ENCODE measurements around the gene GPRC5C. TPM values are rescaled to one million over a fixed set of nuclear protein-coding genes. Genes with fewer than 3 reads are reported as not detected.

Gene GPRC5C
- total RNA-seq, 1 donor from 2014 or later = 58.2 TPM

GRCh38 chr17:74443516-74444296 is 11.8 kb downstream of the GPRC5C start:
- H3K36me3 ChIP-seq = peaks cover 13% of the 10 kb centered on the region
- H3K4me3 ChIP-seq = peak overlapping the region; percentile 40
- H3K27ac ChIP-seq = peak overlapping the region; percentile 89
- peaks cover 54% of the 10 kb centered on the region for H3K4me1 ChIP-seq
- TF ChIP-seq CTCF (IDR thresholded peaks at IDR 0.05) = no peak
- H3K27me3 ChIP-seq (ENCODE audit: low read depth) = no peaks in the 10 kb centered on the region
- no peak for ATAC-seq
- intact Hi-C loops (cut with DNase I) = no loop called here
- H3K9me3 ChIP-seq = no peaks in the 10 kb centered on the region
- DNase-seq = no peak

GRCh38 chr17:74444406-74444805 is 12.5 kb downstream of the GPRC5C start:
- H3K4me3 ChIP-seq = no peak overlapping the region
- no peaks in the 10 kb centered on the region for H3K27me3 ChIP-seq (ENCODE audit: low read depth)
- no peak for TF ChIP-seq CTCF (IDR thresholded peaks at IDR 0.05)
- peak overlapping the region; percentile 89 for H3K27ac ChIP-seq
- intact Hi-C loops (cut with DNase I) = no loop called here
- DNase-seq (no peak), ATAC-seq (peak in 1 of 2 donors; percentile 34)
- peaks cover 13% of the 10 kb centered on the region for H3K36me3 ChIP-seq
- H3K4me1 ChIP-seq = peaks cover 54% of the 10 kb centered on the region
- no peaks in the 10 kb centered on the region for H3K9me3 ChIP-seq

GRCh38 chr17:74445158-74445557 is 13.3 kb downstream of the GPRC5C start:
- TF ChIP-seq CTCF (IDR thresholded peaks at IDR 0.05) = no peak
- Histone ChIP-seq H3K36me3 (peaks cover 6% of the 10 kb centered on the region), H3K9me3 (no peaks in the 10 kb centered on the region), H3K4me1 (peaks cover 54% of the 10 kb centered on the region), H3K27me3 (ENCODE audit: low read depth) (no peaks in the 10 kb centered on the region), H3K27ac (peak overlapping the region; percentile 89), H3K4me3 (no peak overlapping the region)
- DNase-seq (no peak), ATAC-seq (no peak)
- intact Hi-C loops (cut with DNase I) = no loop called here

GRCh38 chr17:74446551-74447500 is 14.9 kb downstream of the GPRC5C start:
- peak overlapping the region; percentile 29 for H3K27ac ChIP-seq
- H3K4me3 ChIP-seq = no peak overlapping the region
- ATAC-seq (peak in 1 of 2 donors; percentile 15), DNase-seq (peak; percentile 71)
- H3K9me3 ChIP-seq = no peaks in the 10 kb centered on the region
- no peak for TF ChIP-seq CTCF (IDR thresholded peaks at IDR 0.05)
- intact Hi-C loops (cut with DNase I) = no loop called here
- no peaks in the 10 kb centered on the region for H3K27me3 ChIP-seq (ENCODE audit: low read depth)
- peaks cover 53% of the 10 kb centered on the region for H3K4me1 ChIP-seq
- no peaks in the 10 kb centered on the region for H3K36me3 ChIP-seq

GRCh38 chr17:74447628-74448159 is 15.8 kb downstream of the GPRC5C start:
- H3K36me3 ChIP-seq = no peaks in the 10 kb centered on the region
- H3K27me3 ChIP-seq (ENCODE audit: low read depth) = no peaks in the 10 kb centered on the region
- ATAC-seq (no peak), DNase-seq (no peak)
- no peak for TF ChIP-seq CTCF (IDR thresholded peaks at IDR 0.05)
- H3K4me3 ChIP-seq = no peak overlapping the region
- intact Hi-C loops (cut with DNase I) = no loop called here
- H3K27ac ChIP-seq = no peak overlapping the region
- no peaks in the 10 kb centered on the region for H3K9me3 ChIP-seq
- H3K4me1 ChIP-seq = peaks cover 49% of the 10 kb centered on the region
